ENCODE data around the gene SPDYA.

The SPDYA gene

DNA sequence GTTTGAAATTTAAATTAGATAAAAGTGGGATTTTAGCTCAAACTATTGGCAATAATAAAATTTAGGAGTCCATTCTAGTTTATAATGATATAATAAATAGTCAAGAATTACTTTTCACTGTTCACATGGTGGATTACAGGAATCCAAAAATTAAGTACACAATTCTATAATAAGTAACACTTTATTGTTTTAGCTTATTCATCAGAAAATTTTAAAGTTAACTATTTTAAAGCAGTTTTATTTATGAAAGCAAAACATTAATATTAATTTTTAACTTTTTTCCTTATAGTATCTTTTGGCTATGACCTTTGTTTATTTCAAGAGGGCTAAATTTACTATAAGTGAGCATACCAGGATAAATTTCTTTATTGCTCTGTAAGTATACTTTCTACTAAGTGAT lies 11.4 kb downstream of the SPDYA start:
- Histone ChIP-seq H3K23ac (ENCODE audit: low read length) (no peak overlapping the region), H3K4me3 (ENCODE audit: low read depth, low read length) (no peak overlapping the region), H3K14ac (ENCODE audit: low read length) (no peak overlapping the region), H3K79me2 (ENCODE audit: control insufficient read depth, insufficient read depth, low read length, poor library complexity) (no peaks in the 10 kb centered on the region), H2AFZ (ENCODE audit: insufficient read depth, low read length, poor library complexity) (no peak overlapping the region), H3K4me2 (ENCODE audit: low read length) (no peak overlapping the region), H2BK12ac (ENCODE audit: low read length) (no peak overlapping the region), H3K4ac (ENCODE audit: low read depth, low read length) (no peak overlapping the region), H3K4me1 (ENCODE audit: control insufficient read depth in 1 of 2, insufficient read depth in 2 of 2, low read length in 2 of 2) (no peaks in the 10 kb centered on the region), H3K79me1 (ENCODE audit: low read length) (no peaks in the 10 kb centered on the region), H3K27ac (ENCODE audit: low read depth, low read length) (no peak overlapping the region), H3K27me3 (ENCODE audit: insufficient read depth, low read length) (no peaks in the 10 kb centered on the region), H2AK5ac (ENCODE audit: low read length) (no peak overlapping the region), H3K9me3 (ENCODE audit: insufficient read depth, low read depth, low read length) (no peaks in the 10 kb centered on the region), H2BK120ac (ENCODE audit: insufficient read depth, low read length, poor library complexity) (no peak overlapping the region), H2BK5ac (ENCODE audit: low read depth, low read length, poor library complexity) (no peak overlapping the region), H4K91ac (ENCODE audit: low read depth, low read length) (no peak overlapping the region), H3K18ac (ENCODE audit: low read length) (no peak overlapping the region), H3K9ac (ENCODE audit: low read length) (no peak overlapping the region), H3K36me3 (ENCODE audit: control insufficient read depth in 1 of 2, insufficient read depth in 2 of 2, low read length in 2 of 2) (no peaks in the 10 kb centered on the region), H4K8ac (ENCODE audit: low read depth, low read length) (no peak overlapping the region), H4K12ac (ENCODE audit: low read depth, low read length) (no peak overlapping the region)
- no peak for DNase-seq

DNA sequence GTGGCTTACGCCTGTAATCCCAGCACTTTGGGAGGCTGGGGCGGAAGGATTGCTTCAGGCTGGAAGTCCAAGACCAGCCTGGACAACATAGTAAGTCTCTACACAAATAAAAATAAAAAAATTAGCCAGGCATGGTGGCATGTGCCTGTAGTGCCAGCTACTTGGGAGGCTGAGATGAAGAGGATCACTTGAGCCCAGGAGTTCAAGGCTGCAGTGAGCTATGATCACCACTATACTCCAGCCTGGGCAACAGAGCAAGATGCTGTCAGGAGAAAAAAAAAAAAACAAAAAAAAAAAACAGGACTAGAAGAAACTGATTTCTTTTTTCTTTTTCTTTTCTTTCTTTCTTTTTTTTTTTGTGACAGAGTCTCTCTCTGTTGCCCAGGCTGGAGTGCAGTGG lies 13.6 kb downstream of the SPDYA start:
- Histone ChIP-seq H2BK120ac (ENCODE audit: insufficient read depth, low read length, poor library complexity) (no peak overlapping the region), H4K8ac (ENCODE audit: low read depth, low read length) (no peak overlapping the region), H3K79me1 (ENCODE audit: low read length) (no peaks in the 10 kb centered on the region), H2AFZ (ENCODE audit: insufficient read depth, low read length, poor library complexity) (no peak overlapping the region), H3K4ac (ENCODE audit: low read depth, low read length) (no peak overlapping the region), H4K91ac (ENCODE audit: low read depth, low read length) (no peak overlapping the region), H3K27me3 (ENCODE audit: insufficient read depth, low read length) (no peaks in the 10 kb centered on the region), H2BK5ac (ENCODE audit: low read depth, low read length, poor library complexity) (no peak overlapping the region), H3K36me3 (ENCODE audit: control insufficient read depth in 1 of 2, insufficient read depth in 2 of 2, low read length in 2 of 2) (no peaks in the 10 kb centered on the region), H3K23ac (ENCODE audit: low read length) (no peak overlapping the region), H2BK12ac (ENCODE audit: low read length) (no peak overlapping the region), H2AK5ac (ENCODE audit: low read length) (no peak overlapping the region), H4K12ac (ENCODE audit: low read depth, low read length) (no peak overlapping the region), H3K4me2 (ENCODE audit: low read length) (no peak overlapping the region), H3K4me1 (ENCODE audit: control insufficient read depth in 1 of 2, insufficient read depth in 2 of 2, low read length in 2 of 2) (no peaks in the 10 kb centered on the region), H3K18ac (ENCODE audit: low read length) (no peak overlapping the region), H3K4me3 (ENCODE audit: low read depth, low read length) (no peak overlapping the region), H3K14ac (ENCODE audit: low read length) (no peak overlapping the region), H3K9ac (ENCODE audit: low read length) (no peak overlapping the region), H3K79me2 (ENCODE audit: control insufficient read depth, insufficient read depth, low read length, poor library complexity) (no peaks in the 10 kb centered on the region), H3K27ac (ENCODE audit: low read depth, low read length) (no peak overlapping the region), H3K9me3 (ENCODE audit: insufficient read depth, low read depth, low read length) (no peaks in the 10 kb centered on the region)
- whole genome bisulfite sequencing (ENCODE audit: extremely low coverage, insufficient coverage, insufficient read length), result no CpG with 5 or more reads among the region's 2 CpGs
- DNase-seq, result no peak

DNA sequence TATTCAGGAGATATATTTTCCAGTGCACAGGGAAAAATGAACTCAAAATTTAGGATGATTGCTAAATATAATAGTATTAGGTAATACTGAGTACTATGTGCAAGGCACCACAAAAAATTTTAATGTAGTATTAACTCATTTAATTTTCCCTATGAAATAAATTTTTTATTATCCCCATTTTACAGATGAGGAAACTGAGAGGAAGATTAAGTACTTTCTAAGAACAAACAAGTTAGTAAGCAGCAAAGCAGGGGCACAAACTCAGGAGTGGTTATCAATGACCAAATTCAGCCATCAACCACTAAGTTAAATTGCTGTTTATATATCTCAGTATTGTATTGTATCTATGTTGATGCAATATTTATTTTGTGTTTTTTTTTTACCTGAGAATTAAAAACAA lies 14.2 kb downstream of the SPDYA start:
- Histone ChIP-seq H3K18ac (ENCODE audit: low read length) (no peak overlapping the region), H3K79me1 (ENCODE audit: low read length) (no peaks in the 10 kb centered on the region), H3K36me3 (ENCODE audit: control insufficient read depth in 1 of 2, insufficient read depth in 2 of 2, low read length in 2 of 2) (no peaks in the 10 kb centered on the region), H3K4ac (ENCODE audit: low read depth, low read length) (no peak overlapping the region), H2AK5ac (ENCODE audit: low read length) (no peak overlapping the region), H2AFZ (ENCODE audit: insufficient read depth, low read length, poor library complexity) (no peak overlapping the region), H2BK5ac (ENCODE audit: low read depth, low read length, poor library complexity) (no peak overlapping the region), H4K8ac (ENCODE audit: low read depth, low read length) (no peak overlapping the region), H2BK120ac (ENCODE audit: insufficient read depth, low read length, poor library complexity) (no peak overlapping the region), H3K9ac (ENCODE audit: low read length) (no peak overlapping the region), H3K79me2 (ENCODE audit: control insufficient read depth, insufficient read depth, low read length, poor library complexity) (no peaks in the 10 kb centered on the region), H3K23ac (ENCODE audit: low read length) (no peak overlapping the region), H3K27me3 (ENCODE audit: insufficient read depth, low read length) (no peaks in the 10 kb centered on the region), H3K27ac (ENCODE audit: low read depth, low read length) (no peak overlapping the region), H4K12ac (ENCODE audit: low read depth, low read length) (no peak overlapping the region), H3K9me3 (ENCODE audit: insufficient read depth, low read depth, low read length) (no peaks in the 10 kb centered on the region), H3K4me1 (ENCODE audit: control insufficient read depth in 1 of 2, insufficient read depth in 2 of 2, low read length in 2 of 2) (no peaks in the 10 kb centered on the region), H4K91ac (ENCODE audit: low read depth, low read length) (no peak overlapping the region), H2BK12ac (ENCODE audit: low read length) (no peak overlapping the region), H3K4me2 (ENCODE audit: low read length) (no peak overlapping the region), H3K4me3 (ENCODE audit: low read depth, low read length) (no peak overlapping the region), H3K14ac (ENCODE audit: low read length) (no peak overlapping the region)
- no peak for DNase-seq

DNA sequence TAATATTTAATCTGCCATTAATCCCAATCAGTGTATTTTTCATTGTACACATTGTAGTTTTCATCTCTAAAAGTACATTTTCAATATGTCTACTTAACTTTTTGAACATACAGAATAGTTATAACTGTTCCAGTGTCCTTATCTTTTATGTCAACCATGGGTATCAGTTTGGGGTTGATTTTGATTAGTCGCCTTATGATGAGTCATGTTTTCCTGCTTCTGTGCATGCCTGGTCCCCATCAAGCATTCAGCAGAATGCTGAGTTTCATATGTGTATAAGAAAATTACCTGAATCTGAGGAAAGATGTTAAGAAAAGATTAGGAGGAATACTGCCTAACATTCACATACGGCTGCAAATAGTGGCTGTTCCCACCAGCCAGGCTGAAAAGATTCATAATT lies 17.7 kb downstream of the SPDYA start:
- Histone ChIP-seq H2BK5ac (ENCODE audit: low read depth, low read length, poor library complexity) (no peak overlapping the region), H3K18ac (ENCODE audit: low read length) (no peak overlapping the region)

More for the DNA sequence above, 17.7 kb downstream of the SPDYA start:
- no peak overlapping the region for H2BK12ac ChIP-seq (ENCODE audit: low read length)
- WGBS (ENCODE audit: extremely low coverage, insufficient coverage, insufficient read length), result no CpG with 5 or more reads among the region's 2 CpGs
- no peak for DNase-seq
- H3K4ac ChIP-seq (ENCODE audit: low read depth, low read length), result no peak overlapping the region
- H4K12ac ChIP-seq (ENCODE audit: low read depth, low read length), result no peak overlapping the region
- no peaks in the 10 kb centered on the region for H3K79me2 ChIP-seq (ENCODE audit: control insufficient read depth, insufficient read depth, low read length, poor library complexity)
- no peaks in the 10 kb centered on the region for H3K9me3 ChIP-seq (ENCODE audit: insufficient read depth, low read depth, low read length)
- no peak overlapping the region for H2AFZ ChIP-seq (ENCODE audit: insufficient read depth, low read length, poor library complexity)
- H3K27me3 ChIP-seq (ENCODE audit: insufficient read depth, low read length), result no peaks in the 10 kb centered on the region
- H4K91ac ChIP-seq (ENCODE audit: low read depth, low read length), result no peak overlapping the region
- no peak overlapping the region for H3K23ac ChIP-seq (ENCODE audit: low read length)
- no peak overlapping the region for H3K14ac ChIP-seq (ENCODE audit: low read length)
- no peaks in the 10 kb centered on the region for H3K4me1 ChIP-seq (ENCODE audit: control insufficient read depth in 1 of 2, insufficient read depth in 2 of 2, low read length in 2 of 2)
- no peak overlapping the region for H2BK120ac ChIP-seq (ENCODE audit: insufficient read depth, low read length, poor library complexity)
- H3K4me3 ChIP-seq (ENCODE audit: low read depth, low read length), result no peak overlapping the region
- H3K27ac ChIP-seq (ENCODE audit: low read depth, low read length), result no peak overlapping the region
- no peak overlapping the region for H2AK5ac ChIP-seq (ENCODE audit: low read length)
- H3K36me3 ChIP-seq (ENCODE audit: control insufficient read depth in 1 of 2, insufficient read depth in 2 of 2, low read length in 2 of 2), result no peaks in the 10 kb centered on the region
- no peak overlapping the region for H4K8ac ChIP-seq (ENCODE audit: low read depth, low read length)
- no peaks in the 10 kb centered on the region for H3K79me1 ChIP-seq (ENCODE audit: low read length)
- H3K4me2 ChIP-seq (ENCODE audit: low read length), result no peak overlapping the region
- H3K9ac ChIP-seq (ENCODE audit: low read length), result peak overlapping the region; percentile 41

All from trophoblast cell (in vitro differentiated cells and primary cell).